ENCODE data around the gene TNFRSF11A. TPM values are rescaled to one million over a fixed set of nuclear protein-coding genes. Genes with fewer than 3 reads are reported as not detected.

Gene TNFRSF11A
- polyA plus RNA-seq, 1 experiment: 0.06 TPM

- ChIA-PET POLR2A (no interaction called here), CTCF (no interaction called here)
- no peak for DNase-seq (ENCODE audit: low read depth)
- no peaks in the 10 kb centered on the region for H3K27me3 ChIP-seq (ENCODE audit: control insufficient read depth, insufficient read depth, low read length)
- H3K36me3 ChIP-seq (ENCODE audit: control insufficient read depth, insufficient read depth, low read length): no peaks in the 10 kb centered on the region
- H3K4me3 ChIP-seq (ENCODE audit: low read depth, low read length): no peak overlapping the region
- TF ChIP-seq CTCF (IDR thresholded peaks at IDR 0.05; ENCODE audit: insufficient read depth, low read depth, low read length): no peak
Observed at GRCh38 chr18:62420151-62420512, 95.0 kb downstream of the TNFRSF11A start.

DNA sequence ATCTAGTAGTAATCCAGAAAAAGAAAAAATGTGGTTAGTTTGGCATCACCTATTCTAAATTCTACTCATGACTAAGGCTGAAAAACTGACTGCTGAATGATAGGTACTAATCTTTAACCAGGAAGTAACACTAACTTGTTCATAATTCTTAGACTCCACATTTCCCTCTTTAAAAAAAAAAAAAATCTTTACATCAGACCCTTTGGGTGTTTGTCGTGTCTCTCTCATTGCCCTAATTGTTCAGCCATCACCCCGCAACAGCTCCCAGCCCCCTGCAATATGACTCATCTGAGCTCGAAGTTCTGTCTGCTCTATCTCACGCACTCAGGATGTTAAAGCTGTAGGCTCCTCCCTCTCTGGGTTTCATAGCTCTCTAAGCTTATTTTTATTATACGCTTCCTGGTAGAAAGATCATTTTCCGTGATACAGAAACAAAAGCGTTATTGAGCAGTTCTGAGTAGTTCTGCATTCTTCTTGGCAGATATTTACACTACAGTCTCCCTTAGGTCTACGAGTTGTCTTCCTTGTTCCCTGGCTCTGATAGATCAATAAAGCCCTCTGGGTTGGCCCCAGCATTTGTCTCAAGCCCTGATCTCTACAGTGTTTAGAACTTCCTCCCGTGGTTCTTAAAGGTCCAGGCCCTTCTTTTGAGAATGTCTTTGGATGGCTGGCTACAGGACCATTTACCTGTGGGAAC is 95.6 kb downstream of the TNFRSF11A start:
- POLR2A ChIA-PET: interaction anchor here (0.7 kb wide), 1 partner anchor 1068 kb away, joined by 6 read pairs; no protein-coding TSS in a partner anchor
- H3K4me3 ChIP-seq (ENCODE audit: low read depth, low read length): no peak overlapping the region
- H3K36me3 ChIP-seq (ENCODE audit: control insufficient read depth, insufficient read depth, low read length): no peaks in the 10 kb centered on the region
- CTCF ChIA-PET: interaction anchor here (0.5 to 1.6 kb wide), 3 partner anchors 46 to 163 kb away, joined by 4 to 6 read pairs (median 6); no protein-coding TSS in a partner anchor
- H3K27me3 ChIP-seq (ENCODE audit: control insufficient read depth, insufficient read depth, low read length): no peaks in the 10 kb centered on the region
- no peak for DNase-seq (ENCODE audit: low read depth)
- no peak for TF ChIP-seq CTCF (IDR thresholded peaks at IDR 0.05; ENCODE audit: insufficient read depth, low read depth, low read length)

- ChIA-PET POLR2A (no interaction called here), CTCF (interaction anchor here (0.6 to 4.3 kb wide), 22 partner anchors 11 to 574 kb away, joined by 3 to 46 read pairs (median 4); partner anchors contain the start of genes PHLPP1 and ZCCHC2)
- H3K36me3 ChIP-seq (ENCODE audit: control insufficient read depth, insufficient read depth, low read length): no peaks in the 10 kb centered on the region
- DNase-seq (ENCODE audit: low read depth): peak; percentile 90
- H3K27me3 ChIP-seq (ENCODE audit: control insufficient read depth, insufficient read depth, low read length): 0 out of 2 replicates have a peak, but pooled peaks cover 1% of the 10 kb centered on the region
- H3K4me3 ChIP-seq (ENCODE audit: low read depth, low read length): peak overlapping the region; percentile 28
- TF ChIP-seq CTCF (IDR thresholded peaks at IDR 0.05; ENCODE audit: insufficient read depth, low read depth, low read length): peak; percentile 84
Observed at GRCh38 chr18:62425465-62426190, 100.5 kb downstream of the TNFRSF11A start.

GRCh38 chr18:62426191-62426488 is 101.0 kb downstream of the TNFRSF11A start:
- no peak for TF ChIP-seq CTCF (IDR thresholded peaks at IDR 0.05; ENCODE audit: insufficient read depth, low read depth, low read length)
- Histone ChIP-seq H3K36me3 (ENCODE audit: control insufficient read depth, insufficient read depth, low read length) (no peaks in the 10 kb centered on the region), H3K27me3 (ENCODE audit: control insufficient read depth, insufficient read depth, low read length) (0 out of 2 replicates have a peak, but pooled peaks cover 1% of the 10 kb centered on the region), H3K4me3 (ENCODE audit: low read depth, low read length) (no peak overlapping the region)
- DNase-seq (ENCODE audit: low read depth): no peak
- ChIA-PET POLR2A (no interaction called here), CTCF (interaction anchor here (0.6 to 4.3 kb wide), 20 partner anchors 10 to 574 kb away, joined by 3 to 46 read pairs (median 4); partner anchors contain the start of genes PHLPP1 and ZCCHC2)

DNA sequence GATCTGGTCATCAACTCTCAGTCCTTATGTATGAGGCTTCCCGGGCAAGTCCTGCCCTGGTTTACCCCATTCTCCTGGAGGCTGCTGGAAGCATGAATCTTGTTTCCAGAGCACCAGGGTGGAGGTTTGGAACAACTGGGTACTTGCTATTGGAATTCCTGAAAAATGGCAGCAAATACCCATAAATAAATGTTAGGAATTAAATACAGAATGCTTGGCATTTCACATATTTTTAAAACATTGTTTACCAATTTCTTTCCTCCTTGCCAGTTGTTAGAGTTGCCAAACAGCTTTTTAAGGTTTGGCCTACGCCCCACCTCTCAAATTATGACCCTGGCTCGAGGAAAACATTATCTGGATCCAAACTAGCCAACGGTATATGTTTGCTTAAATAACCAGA is 107.1 kb downstream of the TNFRSF11A start:
- POLR2A ChIA-PET: no interaction called here
- Histone ChIP-seq H3K27me3 (ENCODE audit: control insufficient read depth, insufficient read depth, low read length) (peaks cover 7% of the 10 kb centered on the region), H3K36me3 (ENCODE audit: control insufficient read depth, insufficient read depth, low read length) (no peaks in the 10 kb centered on the region), H3K4me3 (ENCODE audit: low read depth, low read length) (no peak overlapping the region)
- no peak for TF ChIP-seq CTCF (IDR thresholded peaks at IDR 0.05; ENCODE audit: insufficient read depth, low read depth, low read length)
- no peak for DNase-seq (ENCODE audit: low read depth)
- CTCF ChIA-PET: interaction anchor here (1.0 to 3.0 kb wide), 3 partner anchors 13 to 154 kb away, joined by 3 to 9 read pairs (median 3); no protein-coding TSS in a partner anchor
